Adrenal gland (tissue), 5 donors: ENCODE results near the gene CDKAL1.

ENCODE experiments used
- POLR2A ChIP-seq, 2 donors: fragments of 450-650 bp; IDR thresholded peaks; one replicate each; pipeline ENCODE4 v1.6.1; 2017; ENCODE audit warnings: antibody characterized with exemption in 2 of 2, mild to moderate bottlenecking in 2 of 2, moderate library complexity in 1 of 2
- TF ChIP-seq, protein P1 (sequence below), 6 experiments: fragments of 450-650 bp in 4 of 6; fragments of 200-600 bp in 2 of 6; sonication (generic) in 1 of 6; IDR thresholded peaks; 1 replicate in 5 of 6; 2 replicates in 1 of 6; pipeline versions ENCODE4 v1.5.1 to v1.8.0; 2016 to 2021; ENCODE audit warnings: antibody characterized with exemption in 6 of 6, mild to moderate bottlenecking in 2 of 6, moderate library complexity in 1 of 6
- donor health status: DM: no; HTN: no; CAD: no.

DNA sequence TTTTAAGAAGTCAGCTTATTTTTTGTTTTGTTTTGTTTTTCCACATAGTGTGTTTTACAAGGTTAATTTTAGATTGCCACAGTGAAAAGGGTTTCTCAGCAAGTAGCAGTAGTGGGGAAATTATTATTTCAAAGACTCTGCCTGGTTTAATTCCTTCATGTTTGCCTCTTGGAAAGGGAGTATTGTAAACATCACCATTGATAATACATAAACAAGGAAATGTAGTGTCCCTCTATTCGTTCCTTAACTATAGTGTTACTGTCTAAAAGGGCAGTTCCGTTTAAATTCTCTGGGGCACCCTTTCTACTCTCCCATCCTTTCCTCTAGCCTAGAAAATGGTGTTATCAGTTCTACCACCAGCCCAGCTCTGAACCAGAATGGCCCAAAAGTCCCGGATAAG lies 668.3 kb downstream of the CDKAL1 start:
- TF ChIP-seq, protein P1, sequence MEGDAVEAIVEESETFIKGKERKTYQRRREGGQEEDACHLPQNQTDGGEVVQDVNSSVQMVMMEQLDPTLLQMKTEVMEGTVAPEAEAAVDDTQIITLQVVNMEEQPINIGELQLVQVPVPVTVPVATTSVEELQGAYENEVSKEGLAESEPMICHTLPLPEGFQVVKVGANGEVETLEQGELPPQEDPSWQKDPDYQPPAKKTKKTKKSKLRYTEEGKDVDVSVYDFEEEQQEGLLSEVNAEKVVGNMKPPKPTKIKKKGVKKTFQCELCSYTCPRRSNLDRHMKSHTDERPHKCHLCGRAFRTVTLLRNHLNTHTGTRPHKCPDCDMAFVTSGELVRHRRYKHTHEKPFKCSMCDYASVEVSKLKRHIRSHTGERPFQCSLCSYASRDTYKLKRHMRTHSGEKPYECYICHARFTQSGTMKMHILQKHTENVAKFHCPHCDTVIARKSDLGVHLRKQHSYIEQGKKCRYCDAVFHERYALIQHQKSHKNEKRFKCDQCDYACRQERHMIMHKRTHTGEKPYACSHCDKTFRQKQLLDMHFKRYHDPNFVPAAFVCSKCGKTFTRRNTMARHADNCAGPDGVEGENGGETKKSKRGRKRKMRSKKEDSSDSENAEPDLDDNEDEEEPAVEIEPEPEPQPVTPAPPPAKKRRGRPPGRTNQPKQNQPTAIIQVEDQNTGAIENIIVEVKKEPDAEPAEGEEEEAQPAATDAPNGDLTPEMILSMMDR (IDR thresholded peaks at IDR 0.05) = no peak
- no peak for TF ChIP-seq POLR2A (IDR thresholded peaks at IDR 0.05)
